ENCODE results near the gene CCDC102A. TPM values are rescaled to one million over a fixed set of nuclear protein-coding genes. Genes with fewer than 3 reads are reported as not detected.

The CCDC102A gene
- total and polyA plus RNA-seq, 9 of the 15 experiments (the other 6 are each of a cell fraction or from before 2014, with no cell fraction given), result 0.03 to 4.9 (median 1.4) TPM

- no peak overlapping the region for H3K4me3 ChIP-seq
- DNase-seq (ENCODE audit: extremely low read depth in 1 of 4, low spot score in 3 of 4), result no peak
- peak overlapping the region in 1 of 2 experiments; percentile 28; a peak in 2 of 4 replicates for H3K9ac ChIP-seq (ENCODE audit: insufficient read depth in 1 of 2, low read depth in 2 of 2, low read length in 2 of 2)
- no peak overlapping the region for H2AFZ ChIP-seq (ENCODE audit: low read depth, low read length)
- H3K79me2 ChIP-seq (ENCODE audit: control insufficient read depth, insufficient read depth, low read length), result no peaks in the 10 kb centered on the region
- H3K27ac ChIP-seq (ENCODE audit: extremely low read depth, low read depth, low read length), result no peak overlapping the region
- intact Hi-C loops (cut with micrococcal nuclease), result no loop called here
- ChIA-PET POLR2A (interaction anchor here (0.6 to 1.2 kb wide), 3 partner anchors 14 to 591 kb away, joined by 3 to 4 read pairs (median 3); no protein-coding TSS in a partner anchor), CTCF (ENCODE audit: low intra/inter-chr PET ratio) (no interaction called here)
- no peaks in the 10 kb centered on the region for H4K20me1 ChIP-seq (replicated peaks; ENCODE audit: control insufficient read depth, insufficient read depth, low read length)
- no peaks in the 10 kb centered on the region for H3K9me3 ChIP-seq (replicated peaks; ENCODE audit: control insufficient read depth, insufficient read depth, low read depth, low read length)
- in situ Hi-C loops (cut with MboI), result no loop called here
- FAIRE-seq, result no peak
- H3K27me3 ChIP-seq (ENCODE audit: control insufficient read depth in 2 of 2, insufficient read depth in 2 of 2, low read length in 2 of 2), result no peaks in the 10 kb centered on the region; a peak in 1 of 5 replicates
- ATAC-seq, result no peak
- H3K9me1 ChIP-seq (ENCODE audit: control insufficient read depth, insufficient read depth, low read length), result no peaks in the 10 kb centered on the region
- H3K4me1 ChIP-seq (replicated peaks in 1 of 2; ENCODE audit: control insufficient read depth in 2 of 2, insufficient read depth in 2 of 2, low read length in 2 of 2), result peaks cover 28 to 61% of the 10 kb centered on the region in 2 experiments
- no TSS peak for BruUV-seq (replicated peaks)
- no peaks in the 10 kb centered on the region for H3K36me3 ChIP-seq (ENCODE audit: control insufficient read depth, insufficient read depth, low read length)
- no peak overlapping the region for H3K4me2 ChIP-seq (ENCODE audit: insufficient read depth, low read length)
- WGBS (ENCODE audit: insufficient coverage, low coverage, missing lambda C conversion rate), result 60% methylated on average over 7 of the region's 8 CpGs
- TF ChIP-seq KDM5B (IDR thresholded peaks at IDR 0.05; ENCODE audit: insufficient replicate concordance, low read depth, low read length) (no peak), MXD1 (CRISPR knock-in tag; IDR thresholded peaks at IDR 0.05; ENCODE audit: borderline replicate concordance, poor library complexity, severe bottlenecking) (no peak), ZBTB1 (CRISPR knock-in tag; IDR thresholded peaks at IDR 0.05; ENCODE audit: borderline replicate concordance, low read depth) (no peak), MTA3 (IDR thresholded peaks at IDR 0.05; ENCODE audit: borderline replicate concordance) (no peak), SMARCA5 (IDR thresholded peaks at IDR 0.05) (no peak), ZNF232 (CRISPR knock-in tag; IDR thresholded peaks at IDR 0.05) (no peak), SP1 (CRISPR knock-in tag; IDR thresholded peaks at IDR 0.05) (no peak), ZBTB11 (CRISPR knock-in tag; IDR thresholded peaks at IDR 0.05) (no peak), POLR2G (IDR thresholded peaks at IDR 0.05; ENCODE audit: low read depth, low read length) (no peak), ZNF274 (IDR thresholded peaks at IDR 0.05; ENCODE audit: borderline replicate concordance, low read depth, low read length) (no peak), ZNF717 (CRISPR knock-in tag; IDR thresholded peaks at IDR 0.05) (no peak), PCBP2 (IDR thresholded peaks at IDR 0.05; ENCODE audit: low read depth, low read length, poor library complexity, severe bottlenecking) (no peak), ELF4 (CRISPR knock-in tag; IDR thresholded peaks at IDR 0.05) (no peak), TFAM (CRISPR knock-in tag; conservative IDR thresholded peaks at IDR 0.05) (no peak), SREBF1 (IDR thresholded peaks at IDR 0.05; ENCODE audit: borderline replicate concordance, low read depth, low read length) (no peak), E2F3 (CRISPR knock-in tag; IDR thresholded peaks at IDR 0.05) (no peak)
- TF ChIP-seq, protein P1, sequence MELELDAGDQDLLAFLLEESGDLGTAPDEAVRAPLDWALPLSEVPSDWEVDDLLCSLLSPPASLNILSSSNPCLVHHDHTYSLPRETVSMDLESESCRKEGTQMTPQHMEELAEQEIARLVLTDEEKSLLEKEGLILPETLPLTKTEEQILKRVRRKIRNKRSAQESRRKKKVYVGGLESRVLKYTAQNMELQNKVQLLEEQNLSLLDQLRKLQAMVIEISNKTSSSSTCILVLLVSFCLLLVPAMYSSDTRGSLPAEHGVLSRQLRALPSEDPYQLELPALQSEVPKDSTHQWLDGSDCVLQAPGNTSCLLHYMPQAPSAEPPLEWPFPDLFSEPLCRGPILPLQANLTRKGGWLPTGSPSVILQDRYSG (tag; conservative IDR thresholded peaks at IDR 0.05; ENCODE audit: low read depth), result no peak
These were observed 4.6 kb downstream of the CCDC102A start for GRCh38 chr16:57531635-57532265.

Measured in K562 (cell line).